CD8-positive, alpha-beta memory T cell (primary cell): ENCODE results near the gene PDZD2. TPM values are rescaled to one million over a fixed set of nuclear protein-coding genes. Genes with fewer than 3 reads are reported as not detected.

ENCODE experiments used
- CTCF ChIA-PET: fragments of 350-600 bp; sonication (Branson Sonifier 250); formaldehyde crosslinking; loops from one replicate; lab custom pipeline; 2021; ENCODE audit warnings: antibody characterized with exemption; lab: Charles Lee
- POLR2A ChIA-PET: fragments of 350-600 bp; sonication (Branson Sonifier 250); formaldehyde crosslinking; loops from one replicate; lab custom pipeline; 2021; ENCODE audit warnings: antibody characterized with exemption; lab: Charles Lee
- DNase-seq, 5 donors: peaks; one replicate each; pipeline versions ENCODE4 v3.0.0 to v3.0.0-alpha.2; 2020 to 2022; ENCODE audit warnings: mixed read lengths in 1 of 5
- H3K27ac ChIP-seq: one replicate; pipeline ENCODE4 v1.7.0; 2013; ENCODE audit warnings: low read depth, mild to moderate bottlenecking, low read length, moderate library complexity
- H3K27me3 ChIP-seq: 2 replicates; pipeline ENCODE4 v1.7.0; 2013; ENCODE audit warnings: low read length, mild to moderate bottlenecking; ENCODE audit not compliant: insufficient read depth, poor library complexity, severe bottlenecking
- H3K36me3 ChIP-seq: 2 replicates; pipeline ENCODE4 v1.7.0; 2013; ENCODE audit warnings: mild to moderate bottlenecking, low read length, moderate library complexity; ENCODE audit not compliant: insufficient read depth
- H3K4me1 ChIP-seq: 2 replicates; pipeline ENCODE4 v1.7.0; 2013; ENCODE audit warnings: mild to moderate bottlenecking, low read length, moderate library complexity; ENCODE audit not compliant: insufficient read depth
- H3K4me3 ChIP-seq: 2 replicates; pipeline ENCODE4 v1.7.0; 2013; ENCODE audit warnings: mild to moderate bottlenecking, low read length
- H3K9me3 ChIP-seq: 2 replicates; pipeline ENCODE4 v1.7.0; 2013; ENCODE audit warnings: mild to moderate bottlenecking, low read length
- H3K27ac Mint-ChIP-seq, 8 donors: one replicate each; pipeline ENCODE4 v1.8.0; 2020 to 2021; ENCODE audit warnings: mixed read lengths in 8 of 8, mild to moderate bottlenecking in 6 of 8, inconsistent platforms in 3 of 8, moderate library complexity in 3 of 8
- H3K27me3 Mint-ChIP-seq, 2 donors: one replicate each; pipeline ENCODE4 v1.8.0; 2020 to 2021; ENCODE audit warnings: mixed read lengths in 2 of 2, mild to moderate bottlenecking in 1 of 2, moderate library complexity in 1 of 2
- H3K36me3 Mint-ChIP-seq, 3 donors: one replicate each; pipeline ENCODE4 v1.8.0; 2020 to 2021; ENCODE audit warnings: mixed read lengths in 3 of 3, inconsistent platforms in 1 of 3, mild to moderate bottlenecking in 1 of 3
- H3K4me1 Mint-ChIP-seq, 3 donors: one replicate each; pipeline ENCODE4 v1.8.0; 2020 to 2021; ENCODE audit warnings: mixed read lengths in 3 of 3, inconsistent platforms in 1 of 3, mild to moderate bottlenecking in 1 of 3
- H3K4me3 Mint-ChIP-seq, 7 donors: one replicate each; pipeline ENCODE4 v1.8.0; 2020 to 2021; ENCODE audit warnings: mixed read lengths in 7 of 7, mild to moderate bottlenecking in 6 of 7, moderate library complexity in 4 of 7, inconsistent platforms in 2 of 7
- H3K9me3 Mint-ChIP-seq, 5 donors: one replicate each; pipeline ENCODE4 v1.8.0; 2020 to 2022; ENCODE audit warnings: mixed read lengths in 5 of 5, mild to moderate bottlenecking in 3 of 5, moderate library complexity in 2 of 5, inconsistent platforms in 1 of 5
- polyA plus RNA-seq: library from polyadenylated mRNA; unstranded; fragments of 300-500 nt; fragmentation: Illumina TruSeq; gene quantifications from one replicate; pipeline ENCODE4 v1.2.3, GENCODE V29; 2021
- total RNA-seq, 2 experiments: library from RNA; stranded (reverse); gene quantifications; one replicate each; pipeline ENCODE4 v1.2.3, GENCODE V29; 2021

PDZD2 gene
- total and polyA plus RNA-seq, 3 experiments from 2014 or later = 0.15 to 0.40 (median 0.27) TPM

DNA sequence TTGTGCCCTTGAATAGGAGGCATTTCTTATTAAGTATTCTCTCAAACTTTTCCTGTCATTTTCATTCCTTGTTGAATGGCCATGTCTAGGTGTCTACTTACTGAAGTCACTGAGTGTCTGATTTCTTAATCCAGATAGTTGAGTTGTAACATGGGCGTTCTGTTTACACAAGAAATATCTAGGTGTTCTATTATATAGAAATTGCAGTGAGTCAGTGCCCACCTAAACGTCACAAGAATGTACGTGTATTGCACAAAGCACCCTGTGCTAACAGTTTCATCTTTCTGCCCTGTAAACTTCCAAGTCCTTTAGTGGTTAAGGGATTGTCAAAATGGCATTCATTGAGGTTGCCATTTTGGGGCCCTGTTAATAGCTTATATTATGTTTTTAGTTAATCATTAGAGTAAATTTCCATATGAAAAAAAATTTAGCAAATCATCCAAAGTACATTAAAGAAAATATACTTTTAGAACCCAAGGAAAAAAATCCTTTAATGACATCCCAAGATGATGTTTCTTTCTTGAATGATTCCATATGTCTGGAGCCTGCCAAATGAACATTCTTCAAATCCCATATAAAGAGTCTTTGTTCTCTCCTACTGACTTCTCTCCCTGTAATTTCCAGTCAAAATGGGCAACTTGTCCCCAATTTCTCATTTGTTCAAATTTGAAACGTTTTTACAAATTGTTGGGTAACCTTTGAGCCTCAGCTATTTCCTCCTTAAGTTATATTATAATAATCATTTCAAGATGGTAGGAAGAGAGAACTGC, 421.0 kb downstream of the PDZD2 start:
- Histone ChIP-seq H3K36me3 (no peaks in the 10 kb centered on the region), H3K4me3 (no peak overlapping the region), H3K27me3 (no peaks in the 10 kb centered on the region), H3K27ac (no peak overlapping the region), H3K9me3 (no peaks in the 10 kb centered on the region), H3K4me1 (no peaks in the 10 kb centered on the region)
- no peaks in the 10 kb centered on the region for H3K36me3 Mint-ChIP-seq
- H3K9me3 Mint-ChIP-seq = peaks cover 0 to 2% (median 0%) of the 10 kb centered on the region in 5 donors
- ChIA-PET POLR2A (no interaction called here), CTCF (no interaction called here)
- H3K4me3 Mint-ChIP-seq = no peak overlapping the region
- H3K27ac Mint-ChIP-seq = no peak overlapping the region
- no peaks in the 10 kb centered on the region for H3K4me1 Mint-ChIP-seq
- no peak for DNase-seq
- peaks cover 3 to 7% of the 10 kb centered on the region in 2 donors for H3K27me3 Mint-ChIP-seq

- no peak overlapping the region for H3K27ac ChIP-seq
- Mint-ChIP-seq H3K27ac (no peak overlapping the region), H3K4me1 (no peaks in the 10 kb centered on the region), H3K27me3 (peaks cover 3 to 7% of the 10 kb centered on the region in 2 donors), H3K36me3 (no peaks in the 10 kb centered on the region), H3K9me3 (peaks cover 0 to 2% (median 0%) of the 10 kb centered on the region in 5 donors), H3K4me3 (no peak overlapping the region)
- DNase-seq = no peak
- H3K27me3 ChIP-seq = no peaks in the 10 kb centered on the region
- ChIA-PET POLR2A (no interaction called here), CTCF (no interaction called here)
- H3K4me1 ChIP-seq = no peaks in the 10 kb centered on the region
- no peaks in the 10 kb centered on the region for H3K36me3 ChIP-seq
- H3K9me3 ChIP-seq = no peaks in the 10 kb centered on the region
- H3K4me3 ChIP-seq = no peak overlapping the region
These were observed 422.3 kb downstream of the PDZD2 start for GRCh38 chr5:32061236-32061635.

DNA sequence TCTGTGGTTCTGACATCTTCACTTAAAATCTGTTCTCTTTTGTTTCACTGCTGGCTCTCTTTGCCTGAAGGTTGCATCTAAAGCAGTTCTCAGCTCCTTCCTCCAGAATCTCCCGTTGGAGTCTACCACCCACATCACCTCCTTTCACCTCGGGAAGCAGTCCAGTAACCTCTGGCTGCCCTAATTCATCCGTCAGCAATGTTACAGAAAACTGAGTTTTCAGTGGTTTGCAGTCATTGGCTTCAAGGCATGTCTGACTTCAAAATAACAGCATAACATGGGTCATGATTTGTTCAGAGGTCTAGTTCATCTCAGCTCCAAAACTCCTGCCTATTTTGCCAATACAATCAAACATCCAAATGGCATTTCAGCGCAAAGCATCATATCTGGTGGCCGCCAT, 427.5 kb downstream of the PDZD2 start:
- no peaks in the 10 kb centered on the region for H3K9me3 Mint-ChIP-seq
- POLR2A ChIA-PET = interaction anchor here (0.5 kb wide), 1 partner anchor 12 kb away, joined by 3 read pairs; no protein-coding TSS in a partner anchor

DNA sequence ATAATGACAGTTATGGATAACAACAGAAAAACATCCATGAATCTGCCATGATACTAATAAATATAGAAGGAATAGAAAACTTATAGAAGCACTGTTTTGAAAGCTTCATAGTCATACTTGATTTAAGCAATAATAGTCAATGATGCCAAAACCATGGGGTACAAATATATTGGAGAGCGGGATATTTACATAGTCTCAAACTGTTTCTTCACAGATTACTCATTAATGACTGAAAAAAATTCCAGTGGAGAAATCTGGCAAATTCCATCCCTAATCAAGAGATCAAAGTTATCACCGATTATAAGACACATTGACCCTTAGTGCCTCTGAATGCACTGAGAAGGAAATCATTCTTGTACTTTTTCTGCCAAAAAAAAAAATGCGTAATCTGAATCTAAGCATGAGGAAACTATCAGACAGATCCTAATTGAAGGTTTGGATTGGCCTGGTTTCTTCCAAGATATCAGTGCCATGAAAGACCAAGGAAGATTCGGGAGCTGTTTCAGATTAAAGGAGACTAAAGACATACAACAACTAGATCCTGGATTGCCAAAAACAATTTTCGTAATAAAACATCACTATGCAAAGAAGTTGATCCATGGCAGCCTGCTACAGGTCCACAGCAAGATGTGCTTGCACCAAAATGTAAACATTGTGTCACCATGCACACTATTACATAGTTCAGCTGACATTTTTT, 429.0 kb downstream of the PDZD2 start:
- H3K27me3 Mint-ChIP-seq = peaks cover 2 to 3% of the 10 kb centered on the region in 2 donors
- Histone ChIP-seq H3K27me3 (no peaks in the 10 kb centered on the region), H3K4me1 (no peaks in the 10 kb centered on the region), H3K27ac (no peak overlapping the region), H3K9me3 (no peaks in the 10 kb centered on the region), H3K4me3 (no peak overlapping the region), H3K36me3 (no peaks in the 10 kb centered on the region)
- no peak overlapping the region for H3K4me3 Mint-ChIP-seq
- POLR2A ChIA-PET = interaction anchor here (0.5 kb wide), 1 partner anchor 669 kb away, joined by 3 read pairs; no protein-coding TSS in a partner anchor
- CTCF ChIA-PET = no interaction called here
- DNase-seq = no peak
- H3K36me3 Mint-ChIP-seq = peaks cover 0 to 3% (median 0%) of the 10 kb centered on the region in 3 donors
- no peak overlapping the region for H3K27ac Mint-ChIP-seq
- no peaks in the 10 kb centered on the region for H3K4me1 Mint-ChIP-seq
- H3K9me3 Mint-ChIP-seq = no peaks in the 10 kb centered on the region

More for the DNA sequence above, 427.5 kb downstream of the PDZD2 start:
- no peaks in the 10 kb centered on the region for H3K36me3 ChIP-seq
- no peak overlapping the region for H3K4me3 ChIP-seq
- no peak for DNase-seq
- Mint-ChIP-seq H3K4me1 (no peaks in the 10 kb centered on the region), H3K27ac (no peak overlapping the region), H3K36me3 (peaks cover 0 to 3% (median 0%) of the 10 kb centered on the region in 3 donors), H3K4me3 (no peak overlapping the region), H3K27me3 (peaks cover 2 to 3% of the 10 kb centered on the region in 2 donors)
- CTCF ChIA-PET = interaction anchor here (1.5 kb wide), 1 partner anchor 10 kb away, joined by 4 read pairs; no protein-coding TSS in a partner anchor
- no peak overlapping the region for H3K27ac ChIP-seq
- no peaks in the 10 kb centered on the region for H3K4me1 ChIP-seq
- no peaks in the 10 kb centered on the region for H3K9me3 ChIP-seq
- H3K27me3 ChIP-seq = no peaks in the 10 kb centered on the region

GRCh38 chr5:32068561-32068960, 429.6 kb downstream of the PDZD2 start:
- ChIA-PET POLR2A (interaction anchor here (0.5 kb wide), 1 partner anchor 670 kb away, joined by 3 read pairs; no protein-coding TSS in a partner anchor), CTCF (no interaction called here)
- H3K36me3 ChIP-seq = no peaks in the 10 kb centered on the region
- H3K4me3 ChIP-seq = no peak overlapping the region
- no peaks in the 10 kb centered on the region for H3K9me3 ChIP-seq
- peaks cover 2 to 3% of the 10 kb centered on the region in 2 donors for H3K27me3 Mint-ChIP-seq
- no peaks in the 10 kb centered on the region for H3K9me3 Mint-ChIP-seq
- no peak for DNase-seq
- no peaks in the 10 kb centered on the region for H3K4me1 Mint-ChIP-seq
- peaks cover 0 to 3% (median 0%) of the 10 kb centered on the region in 3 donors for H3K36me3 Mint-ChIP-seq
- no peaks in the 10 kb centered on the region for H3K4me1 ChIP-seq
- H3K27me3 ChIP-seq = no peaks in the 10 kb centered on the region
- H3K27ac Mint-ChIP-seq = no peak overlapping the region
- no peak overlapping the region for H3K4me3 Mint-ChIP-seq
- H3K27ac ChIP-seq = no peak overlapping the region

- Histone ChIP-seq H3K9me3 (no peaks in the 10 kb centered on the region), H3K27ac (no peak overlapping the region), H3K36me3 (no peaks in the 10 kb centered on the region), H3K4me3 (no peak overlapping the region), H3K4me1 (no peaks in the 10 kb centered on the region), H3K27me3 (no peaks in the 10 kb centered on the region)
- no peak overlapping the region for H3K4me3 Mint-ChIP-seq
- POLR2A ChIA-PET = no interaction called here
- no peaks in the 10 kb centered on the region for H3K9me3 Mint-ChIP-seq
- H3K36me3 Mint-ChIP-seq = peaks cover 0 to 3% (median 0%) of the 10 kb centered on the region in 3 donors
- peaks cover 0 to 2% of the 10 kb centered on the region in 2 donors for H3K27me3 Mint-ChIP-seq
- CTCF ChIA-PET = no interaction called here
- DNase-seq = no peak
- H3K27ac Mint-ChIP-seq = no peak overlapping the region
- H3K4me1 Mint-ChIP-seq = no peaks in the 10 kb centered on the region
These were observed 430.5 kb downstream of the PDZD2 start for GRCh38 chr5:32069396-32069795.

- H3K4me3 ChIP-seq = no peak overlapping the region
- no peaks in the 10 kb centered on the region for H3K9me3 ChIP-seq
- no peak overlapping the region for H3K27ac ChIP-seq
- Mint-ChIP-seq H3K4me1 (no peaks in the 10 kb centered on the region), H3K27ac (no peak overlapping the region), H3K27me3 (peaks cover 0 to 2% of the 10 kb centered on the region in 2 donors), H3K36me3 (peaks cover 0 to under 1% (median 0%) of the 10 kb centered on the region in 3 donors), H3K4me3 (no peak overlapping the region), H3K9me3 (no peaks in the 10 kb centered on the region)
- DNase-seq = no peak
- no peaks in the 10 kb centered on the region for H3K4me1 ChIP-seq
- ChIA-PET CTCF (no interaction called here), POLR2A (no interaction called here)
- H3K27me3 ChIP-seq = no peaks in the 10 kb centered on the region
- no peaks in the 10 kb centered on the region for H3K36me3 ChIP-seq
These were observed 432.5 kb downstream of the PDZD2 start for GRCh38 chr5:32071351-32071944.

DNA sequence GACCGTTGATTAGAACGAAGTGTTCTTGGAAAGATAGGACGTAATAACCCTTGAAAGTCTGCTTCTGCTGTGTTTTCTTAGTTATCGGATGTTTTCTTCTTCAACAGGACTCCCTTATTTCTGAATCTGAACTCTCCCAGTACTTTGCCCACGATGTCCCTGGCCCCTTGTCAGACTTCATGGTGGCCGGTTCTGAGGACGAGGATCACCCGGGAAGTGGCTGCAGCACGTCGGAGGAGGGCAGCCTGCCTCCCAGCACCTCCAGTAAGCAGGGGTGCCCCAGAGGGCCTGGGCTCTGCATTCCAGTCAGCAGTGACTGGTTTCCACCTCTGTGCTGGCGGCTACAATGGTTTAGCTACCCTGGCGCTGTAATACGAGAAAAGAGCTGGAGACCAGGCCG, 433.1 kb downstream of the PDZD2 start:
- H3K9me3 ChIP-seq = no peaks in the 10 kb centered on the region
- H3K36me3 ChIP-seq = no peaks in the 10 kb centered on the region
- no peaks in the 10 kb centered on the region for H3K4me1 Mint-ChIP-seq
- no peaks in the 10 kb centered on the region for H3K4me1 ChIP-seq
- no peak overlapping the region for H3K4me3 ChIP-seq
- POLR2A ChIA-PET = no interaction called here
- H3K27me3 ChIP-seq = no peaks in the 10 kb centered on the region
- DNase-seq = no peak
- H3K9me3 Mint-ChIP-seq = no peaks in the 10 kb centered on the region
- peaks cover 2 to 3% of the 10 kb centered on the region in 2 donors for H3K27me3 Mint-ChIP-seq
- H3K27ac Mint-ChIP-seq = no peak overlapping the region
- H3K4me3 Mint-ChIP-seq = no peak overlapping the region
- no peaks in the 10 kb centered on the region for H3K36me3 Mint-ChIP-seq
- no peak overlapping the region for H3K27ac ChIP-seq
- CTCF ChIA-PET = no interaction called here
